RWPE2 (cell line): Measurements from ENCODE around the gene ERMARD.

Source experiments
- ATAC-seq: fragments of 200-7000 bp; cut with Tn5 transposase; 3 replicates; pipeline ENCODE4 v1.9.1; 2021; ENCODE audit warnings: low read depth
- DNase-seq: peaks from one replicate; pipeline ENCODE4 v3.0.0-alpha.2; 2020; ENCODE audit warnings: low spot score
- H3K27ac ChIP-seq: fragments of 450-650 bp; 2 replicates; pipeline ENCODE4 v1.5.1; 2017; ENCODE audit warnings: mild to moderate bottlenecking; ENCODE audit not compliant: poor library complexity, severe bottlenecking
- H3K27me3 ChIP-seq: fragments of 250-450 bp; sonication (Bioruptor Pico); 2 replicates; pipeline ENCODE4 v1.5.1; 2021; ENCODE audit warnings: mild to moderate bottlenecking, moderate library complexity; ENCODE audit not compliant: insufficient read depth, poor library complexity, severe bottlenecking
- H3K36me3 ChIP-seq: fragments of 250-450 bp; sonication (Bioruptor Pico); 2 replicates; pipeline ENCODE4 v1.5.1; 2020; ENCODE audit warnings: low read depth, mild to moderate bottlenecking, moderate library complexity
- H3K4me1 ChIP-seq: fragments of 250-450 bp; sonication (Bioruptor Pico); 2 replicates; pipeline ENCODE4 v1.5.1; 2021; ENCODE audit warnings: mild to moderate bottlenecking, moderate library complexity; ENCODE audit not compliant: insufficient read depth, poor library complexity, severe bottlenecking
- H3K4me3 ChIP-seq: fragments of 250-450 bp; sonication (Bioruptor Pico); 2 replicates; pipeline ENCODE4 v1.5.1; 2021; ENCODE audit warnings: mild to moderate bottlenecking, moderate library complexity; ENCODE audit not compliant: severe bottlenecking
- H3K9me3 ChIP-seq: fragments of 250-450 bp; sonication (Bioruptor Pico); 2 replicates; pipeline ENCODE4 v1.5.1; 2021; ENCODE audit warnings: mild to moderate bottlenecking, moderate library complexity; ENCODE audit not compliant: severe bottlenecking
- CTCF ChIP-seq: fragments of 450-650 bp; IDR thresholded peaks from one replicate; pipeline ENCODE4 v1.5.1; 2017; ENCODE audit warnings: mild to moderate bottlenecking, moderate library complexity; ENCODE audit not compliant: poor library complexity, severe bottlenecking

ERMARD gene

DNA sequence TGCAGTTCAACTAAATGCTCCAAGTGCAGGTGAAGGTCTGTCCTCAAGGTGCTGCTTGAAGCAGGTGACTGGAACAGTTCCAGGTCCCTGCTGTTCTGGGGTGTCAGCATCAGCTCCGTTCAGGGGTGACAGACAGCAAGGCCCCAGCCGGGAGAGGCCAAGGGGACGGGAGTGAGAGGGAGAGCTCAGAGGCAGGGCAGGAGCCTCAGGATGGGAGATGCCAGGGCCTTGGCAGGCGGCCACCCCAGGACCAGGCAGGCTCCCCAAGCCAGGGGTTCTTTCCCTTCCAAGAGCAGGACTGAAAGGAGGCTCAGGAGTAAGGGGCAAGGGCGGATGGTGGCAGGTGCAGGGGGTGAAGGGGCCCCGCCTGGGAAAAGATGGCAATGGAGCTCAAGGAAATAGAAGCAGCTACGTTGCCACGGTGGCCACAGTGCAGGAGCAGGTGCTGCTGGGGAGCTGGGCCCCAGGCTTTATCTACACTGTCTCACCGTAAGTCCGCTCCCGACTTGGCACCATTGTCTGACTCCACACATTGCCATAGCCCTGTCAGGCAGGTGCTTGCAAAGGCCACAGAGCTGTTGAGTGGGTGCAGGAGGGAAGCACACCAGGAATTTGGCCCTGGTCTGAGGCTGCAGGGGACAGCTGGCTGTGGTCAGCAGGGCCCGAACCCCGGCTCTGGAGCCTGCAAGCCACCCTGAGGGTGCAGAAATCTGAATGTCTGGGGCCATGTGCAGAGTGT lies 43.1 kb downstream of the ERMARD start:
- no peak for DNase-seq
- H3K4me1 ChIP-seq, result no peaks in the 10 kb centered on the region
- H3K27me3 ChIP-seq, result peaks cover 2% of the 10 kb centered on the region
- H3K27ac ChIP-seq, result no peak overlapping the region
- no peak overlapping the region for H3K4me3 ChIP-seq
- no peaks in the 10 kb centered on the region for H3K36me3 ChIP-seq
- no peak for TF ChIP-seq CTCF
- no peak for ATAC-seq
- no peaks in the 10 kb centered on the region for H3K9me3 ChIP-seq

GRCh38 chr6:169795196-169795595 lies 43.8 kb downstream of the ERMARD start:
- TF ChIP-seq CTCF, result no peak
- H3K27me3 ChIP-seq, result peaks cover 2% of the 10 kb centered on the region
- ATAC-seq, result no peak
- no peak for DNase-seq
- no peaks in the 10 kb centered on the region for H3K9me3 ChIP-seq
- no peaks in the 10 kb centered on the region for H3K36me3 ChIP-seq
- H3K27ac ChIP-seq, result no peak overlapping the region
- H3K4me3 ChIP-seq, result no peak overlapping the region
- H3K4me1 ChIP-seq, result no peaks in the 10 kb centered on the region

DNA sequence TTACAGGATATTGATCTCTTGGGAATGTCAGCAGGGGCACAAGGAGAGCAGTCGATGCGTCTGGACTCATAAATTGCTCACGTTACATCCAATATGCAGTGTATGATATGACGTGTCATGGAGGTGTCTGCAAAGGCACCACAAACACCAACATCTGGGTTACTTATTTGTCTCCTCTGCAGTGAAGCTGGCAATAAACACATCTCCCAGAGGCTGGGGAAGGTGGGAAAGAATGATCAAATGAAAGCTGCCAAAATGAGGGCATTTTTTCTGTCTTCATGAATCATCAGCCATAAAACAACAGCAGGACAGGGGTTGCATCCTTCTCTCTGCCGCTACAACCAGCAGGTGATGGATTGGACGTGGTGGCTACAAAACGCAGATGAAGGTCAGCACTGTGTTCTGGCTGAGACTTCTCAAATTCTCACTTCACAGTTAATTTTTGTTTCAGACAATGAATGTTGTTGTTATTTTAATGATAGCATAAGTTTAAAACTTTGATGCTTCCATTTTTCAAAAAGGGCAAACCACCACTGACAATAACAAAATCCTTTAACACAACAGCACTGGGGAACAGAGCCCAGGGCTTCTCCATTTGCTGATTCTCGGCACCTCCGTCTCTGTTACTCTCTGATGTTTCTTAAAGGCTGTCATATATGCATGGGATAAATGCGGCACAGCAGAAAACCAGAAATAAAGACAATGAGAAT lies 47.5 kb downstream of the ERMARD start:
- H3K36me3 ChIP-seq, result no peaks in the 10 kb centered on the region
- H3K27me3 ChIP-seq, result peaks cover 2% of the 10 kb centered on the region
- no peaks in the 10 kb centered on the region for H3K4me1 ChIP-seq
- H3K4me3 ChIP-seq, result no peak overlapping the region
- ATAC-seq (no peak), DNase-seq (no peak)
- no peaks in the 10 kb centered on the region for H3K9me3 ChIP-seq
- no peak for TF ChIP-seq CTCF
- H3K27ac ChIP-seq, result no peak overlapping the region

DNA sequence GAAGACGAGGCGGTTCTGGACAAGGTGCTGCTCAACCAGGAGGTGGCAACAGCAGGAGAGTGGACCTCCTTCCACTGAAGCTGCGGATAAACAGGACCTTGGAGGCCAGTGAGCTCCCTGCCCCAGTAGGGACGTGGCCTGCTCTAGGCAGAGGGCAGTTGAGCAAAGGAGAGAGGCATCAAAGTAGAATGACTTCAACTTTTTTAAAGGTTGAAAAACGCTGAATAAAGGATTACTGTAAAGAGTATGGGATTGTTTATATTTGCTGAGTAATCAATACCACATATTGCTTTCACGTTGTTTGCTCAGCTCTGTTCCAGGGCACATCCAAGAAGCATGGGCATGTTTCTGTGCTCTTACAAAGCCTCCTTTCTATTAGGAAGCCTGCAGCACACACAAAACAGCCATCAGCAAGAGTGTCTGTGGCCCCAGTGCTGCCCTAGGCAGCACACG lies 48.1 kb downstream of the ERMARD start:
- no peak for TF ChIP-seq CTCF
- ATAC-seq (no peak), DNase-seq (no peak)
- H3K27ac ChIP-seq, result no peak overlapping the region
- H3K4me1 ChIP-seq, result no peaks in the 10 kb centered on the region
- H3K4me3 ChIP-seq, result no peak overlapping the region
- peaks cover 2% of the 10 kb centered on the region for H3K27me3 ChIP-seq
- H3K9me3 ChIP-seq, result no peaks in the 10 kb centered on the region
- H3K36me3 ChIP-seq, result no peaks in the 10 kb centered on the region
